Tibial artery (tissue), 4 donors: ENCODE data around the gene LACRT.

Source experiments
- DNase-seq, 2 donors: peaks; one replicate each; pipeline ENCODE4 v3.0.0-alpha.2; 2019
- H3K27ac ChIP-seq, 2 donors: fragments of 200-600 bp; sonication (generic) in 1 of 2; 1 replicate in 1 of 2; 2 replicates in 1 of 2; pipeline ENCODE4 v1.5.1; 2018 to 2019; ENCODE audit warnings: mild to moderate bottlenecking in 1 of 2
- H3K27me3 ChIP-seq, 2 donors: fragments of 200-600 bp; sonication (generic) in 1 of 2; one replicate each; pipeline versions ENCODE4 v1.5.1 to v1.6.0; 2016 to 2019
- H3K36me3 ChIP-seq, 3 donors: fragments of 200-600 bp; sonication (generic) in 2 of 3; one replicate each; pipeline ENCODE4 v1.5.1; 2016 to 2019; ENCODE audit warnings: mild to moderate bottlenecking in 2 of 3
- H3K4me1 ChIP-seq, 4 donors: fragments of 200-600 bp; sonication (generic) in 2 of 4; 1 replicate in 3 of 4; 2 replicates in 1 of 4; pipeline ENCODE4 v1.5.1; 2016 to 2019
- H3K4me3 ChIP-seq, 2 donors: fragments of 200-600 bp; sonication (generic) in 1 of 2; 1 replicate in 1 of 2; 2 replicates in 1 of 2; pipeline ENCODE4 v1.5.1; 2018 to 2019; ENCODE audit warnings: mild to moderate bottlenecking in 2 of 2
- H3K9me3 ChIP-seq, 3 donors: fragments of 200-600 bp; sonication (generic) in 1 of 3; one replicate each; pipeline ENCODE4 v1.5.1; 2016 to 2019
- intact Hi-C: fragments of 100-400 bp; cut with DNase I; formaldehyde crosslinking; loops from one replicate; pipeline ENCODE4 v1.15.0; 2023; ENCODE audit warnings: low total_unique reads
- TF ChIP-seq, protein P1 (sequence below), 2 experiments: fragments of 200-600 bp in 1 of 2; fragments of 450-650 bp in 1 of 2; IDR thresholded peaks; one replicate each; pipeline ENCODE4 v1.5.1; 2017 to 2019; ENCODE audit warnings: antibody characterized with exemption in 2 of 2, mild to moderate bottlenecking in 1 of 2, moderate library complexity in 1 of 2

Gene LACRT

DNA sequence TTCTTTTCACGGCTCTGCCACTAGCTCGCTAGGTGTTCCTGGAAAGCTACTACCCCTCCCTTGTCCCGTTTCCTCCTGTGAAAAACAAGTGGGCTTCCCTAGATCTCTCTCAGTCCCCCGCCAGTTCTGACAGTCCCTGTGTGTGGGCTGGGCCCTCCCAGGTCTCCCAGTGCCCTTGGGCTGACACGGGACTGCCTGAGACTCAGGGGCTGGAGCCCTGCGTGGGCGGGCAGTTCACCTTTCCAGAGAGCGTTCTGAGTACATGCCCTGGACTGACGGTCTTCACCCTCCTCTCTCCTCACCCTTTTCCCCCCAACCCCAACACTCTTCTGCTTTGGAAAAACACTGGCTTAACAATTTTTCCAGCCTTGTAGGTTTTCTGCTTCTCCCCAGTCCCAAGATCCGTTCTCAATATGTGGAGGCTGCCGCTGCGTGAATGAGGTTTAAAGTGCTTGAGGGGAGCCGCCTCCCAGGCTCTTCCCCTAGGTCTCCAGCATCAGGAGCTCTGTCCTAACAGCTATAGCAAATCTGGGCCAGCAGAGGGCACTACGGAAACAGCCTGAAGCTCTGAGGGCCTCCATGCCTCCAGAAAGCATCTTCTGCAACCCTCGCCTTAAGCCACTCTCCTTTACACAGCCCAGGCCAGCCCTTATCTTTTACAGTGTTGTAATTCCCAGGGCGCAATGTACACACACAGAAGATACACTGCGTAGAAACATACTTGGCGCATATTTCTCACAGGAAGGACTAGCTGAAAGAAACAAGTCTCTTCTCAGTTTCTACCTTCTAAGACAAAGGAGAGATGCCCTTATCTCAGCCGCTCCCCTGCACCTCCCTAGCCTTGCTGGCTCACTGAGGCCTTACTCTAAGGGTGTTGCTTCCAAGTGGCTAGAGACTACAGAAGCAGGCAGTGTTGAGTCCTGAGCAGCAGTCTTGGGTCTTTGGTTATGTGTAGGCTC lies 23.9 kb upstream of the LACRT start:
- no peaks in the 10 kb centered on the region for H3K9me3 ChIP-seq
- DNase-seq: no peak
- TF ChIP-seq, protein P1, sequence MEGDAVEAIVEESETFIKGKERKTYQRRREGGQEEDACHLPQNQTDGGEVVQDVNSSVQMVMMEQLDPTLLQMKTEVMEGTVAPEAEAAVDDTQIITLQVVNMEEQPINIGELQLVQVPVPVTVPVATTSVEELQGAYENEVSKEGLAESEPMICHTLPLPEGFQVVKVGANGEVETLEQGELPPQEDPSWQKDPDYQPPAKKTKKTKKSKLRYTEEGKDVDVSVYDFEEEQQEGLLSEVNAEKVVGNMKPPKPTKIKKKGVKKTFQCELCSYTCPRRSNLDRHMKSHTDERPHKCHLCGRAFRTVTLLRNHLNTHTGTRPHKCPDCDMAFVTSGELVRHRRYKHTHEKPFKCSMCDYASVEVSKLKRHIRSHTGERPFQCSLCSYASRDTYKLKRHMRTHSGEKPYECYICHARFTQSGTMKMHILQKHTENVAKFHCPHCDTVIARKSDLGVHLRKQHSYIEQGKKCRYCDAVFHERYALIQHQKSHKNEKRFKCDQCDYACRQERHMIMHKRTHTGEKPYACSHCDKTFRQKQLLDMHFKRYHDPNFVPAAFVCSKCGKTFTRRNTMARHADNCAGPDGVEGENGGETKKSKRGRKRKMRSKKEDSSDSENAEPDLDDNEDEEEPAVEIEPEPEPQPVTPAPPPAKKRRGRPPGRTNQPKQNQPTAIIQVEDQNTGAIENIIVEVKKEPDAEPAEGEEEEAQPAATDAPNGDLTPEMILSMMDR (IDR thresholded peaks at IDR 0.05): no peak
- H3K4me3 ChIP-seq: no peak overlapping the region
- H3K36me3 ChIP-seq: no peaks in the 10 kb centered on the region
- intact Hi-C loops: no loop called here
- no peaks in the 10 kb centered on the region for H3K4me1 ChIP-seq
- no peak overlapping the region for H3K27ac ChIP-seq
- H3K27me3 ChIP-seq: peaks cover 0 to 4% of the 10 kb centered on the region in 2 donors

DNA sequence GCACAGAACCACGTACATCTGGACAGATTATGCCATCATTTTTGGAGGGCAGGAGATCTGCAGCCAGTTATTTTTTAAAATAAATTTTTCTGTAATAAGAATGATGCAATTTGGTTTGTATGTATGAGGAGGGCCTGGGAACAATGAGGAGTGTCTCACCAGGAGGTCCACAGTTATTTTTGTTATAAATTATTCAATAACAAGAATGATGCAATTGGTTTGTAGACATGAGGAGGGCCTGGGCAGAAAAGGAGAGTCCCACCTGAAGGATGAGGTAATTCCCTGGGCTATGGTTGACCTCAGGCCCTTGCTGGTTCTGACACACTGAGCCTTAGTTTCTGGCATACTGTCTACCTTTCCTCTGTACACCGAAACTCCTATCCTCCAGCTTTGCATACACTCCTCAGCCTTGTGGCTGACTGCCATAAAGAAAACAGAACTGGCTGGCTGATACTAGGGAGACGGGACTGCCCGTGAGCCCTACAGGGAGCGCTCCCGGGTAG lies 22.5 kb upstream of the LACRT start:
- Histone ChIP-seq H3K4me3 (no peak overlapping the region), H3K9me3 (no peaks in the 10 kb centered on the region), H3K27ac (no peak overlapping the region), H3K4me1 (no peaks in the 10 kb centered on the region), H3K27me3 (peaks cover 0 to 8% of the 10 kb centered on the region in 2 donors), H3K36me3 (no peaks in the 10 kb centered on the region)
- intact Hi-C loops: no loop called here
- TF ChIP-seq, protein P1 (IDR thresholded peaks at IDR 0.05): no peak
- DNase-seq: no peak

DNA sequence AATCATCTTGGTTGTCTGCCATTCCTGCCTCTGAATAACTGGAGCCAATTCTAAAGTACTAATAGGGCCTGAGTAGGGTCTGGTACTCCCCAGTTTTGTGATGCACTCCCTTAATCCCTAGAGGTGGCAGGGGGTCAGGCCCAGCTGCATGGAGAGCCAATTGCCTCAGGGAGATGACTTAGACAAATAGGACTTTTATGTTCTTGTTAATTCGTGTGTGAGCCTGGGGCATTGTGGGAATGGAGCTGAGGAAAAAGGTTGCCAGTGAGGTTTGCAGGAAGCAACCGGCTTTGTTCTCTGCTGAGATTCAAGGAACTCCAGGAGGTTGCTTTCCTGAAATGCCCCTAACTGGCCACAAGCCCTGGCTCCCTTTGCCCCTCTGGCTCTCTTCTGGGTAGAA lies 20.2 kb upstream of the LACRT start:
- peaks cover 0 to 3% (median 0%) of the 10 kb centered on the region in 4 donors for H3K4me1 ChIP-seq
- H3K27ac ChIP-seq: no peak overlapping the region
- no peak overlapping the region for H3K4me3 ChIP-seq
- H3K9me3 ChIP-seq: no peaks in the 10 kb centered on the region
- TF ChIP-seq, protein P1 (IDR thresholded peaks at IDR 0.05): no peak
- DNase-seq: no peak
- no peaks in the 10 kb centered on the region for H3K36me3 ChIP-seq
- intact Hi-C loops: no loop called here
- H3K27me3 ChIP-seq: peaks cover 0 to 8% of the 10 kb centered on the region in 2 donors

DNA sequence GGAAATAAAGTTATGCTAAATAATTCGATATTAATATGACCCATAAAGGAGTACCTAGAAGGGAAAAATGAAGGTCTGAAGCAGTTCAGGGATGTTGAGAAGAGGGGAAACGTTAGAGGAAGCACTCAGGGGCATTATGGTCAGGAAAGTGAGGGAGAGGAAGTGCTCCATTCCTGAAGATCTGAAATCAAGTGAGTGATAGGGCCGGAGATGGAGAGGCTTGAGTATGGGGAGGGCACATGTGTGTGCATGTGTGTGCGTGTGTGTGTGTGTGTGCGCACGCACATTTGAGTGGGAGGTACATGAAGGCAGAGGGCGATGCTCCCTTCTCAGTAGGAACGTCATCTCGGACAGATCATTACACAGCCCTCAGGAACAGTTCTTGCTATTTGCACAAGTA lies 18.3 kb upstream of the LACRT start:
- no peak for DNase-seq
- Histone ChIP-seq H3K4me1 (peaks cover 0 to 3% (median 0%) of the 10 kb centered on the region in 4 donors), H3K4me3 (no peak overlapping the region), H3K27me3 (peaks cover 0 to 6% of the 10 kb centered on the region in 2 donors), H3K36me3 (no peaks in the 10 kb centered on the region), H3K27ac (no peak overlapping the region), H3K9me3 (no peaks in the 10 kb centered on the region)
- TF ChIP-seq, protein P1 (IDR thresholded peaks at IDR 0.05): no peak
- intact Hi-C loops: no loop called here

DNA sequence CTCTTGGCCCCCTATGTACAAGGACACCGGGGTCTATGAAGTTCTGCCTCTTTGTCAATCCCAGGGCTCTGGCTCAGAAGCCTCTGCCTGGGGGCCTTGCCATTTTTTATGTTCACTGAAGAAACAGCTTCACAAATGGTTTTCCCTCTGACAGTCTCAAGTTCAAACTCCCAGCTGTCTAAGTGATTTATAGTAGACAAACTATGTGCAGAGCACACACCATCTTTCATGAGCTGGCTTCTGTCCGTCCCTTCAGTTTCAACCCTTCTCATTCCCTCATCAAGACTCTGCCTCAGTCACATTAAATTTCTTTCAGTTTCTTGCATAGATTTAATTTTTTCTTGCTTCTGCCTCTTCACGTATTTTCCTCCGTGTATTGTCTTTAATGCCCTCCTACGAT lies 16.2 kb upstream of the LACRT start:
- H3K27ac ChIP-seq: no peak overlapping the region
- intact Hi-C loops: no loop called here
- no peak for DNase-seq
- H3K9me3 ChIP-seq: no peaks in the 10 kb centered on the region
- H3K4me1 ChIP-seq: peaks cover 0 to 3% (median 0%) of the 10 kb centered on the region in 4 donors
- TF ChIP-seq, protein P1 (IDR thresholded peaks at IDR 0.05): no peak
- peaks cover 0 to 6% of the 10 kb centered on the region in 2 donors for H3K27me3 ChIP-seq
- H3K4me3 ChIP-seq: no peak overlapping the region
- H3K36me3 ChIP-seq: no peaks in the 10 kb centered on the region
